HS-27A (cell line): ENCODE data around the gene PREX1.

Experiments
- DNase-seq: peaks from one replicate; pipeline ENCODE4 v3.0.0-alpha.2; 2012; ENCODE audit warnings: low read depth, missing footprints

Gene PREX1

GRCh38 chr20:48716541-48716940, 111.3 kb downstream of the PREX1 start:
- no peak for DNase-seq

- no peak for DNase-seq
Observed at GRCh38 chr20:48716086-48716485, 111.7 kb downstream of the PREX1 start.

- DNase-seq, result no peak
Observed at GRCh38 chr20:48714764-48715163, 113.0 kb downstream of the PREX1 start.

GRCh38 chr20:48711696-48712464, 115.9 kb downstream of the PREX1 start:
- DNase-seq, result no peak

- no peak for DNase-seq
Observed at GRCh38 chr20:48711044-48711428, 116.8 kb downstream of the PREX1 start.

GRCh38 chr20:48710341-48711043, 117.3 kb downstream of the PREX1 start:
- no peak for DNase-seq

- DNase-seq, result no peak
Observed at GRCh38 chr20:48709744-48710143, 118.1 kb downstream of the PREX1 start.

- no peak for DNase-seq
Observed at GRCh38 chr20:48709058-48709691, 118.6 kb downstream of the PREX1 start.

GRCh38 chr20:48708630-48709029, 119.2 kb downstream of the PREX1 start:
- no peak for DNase-seq

- no peak for DNase-seq
Observed at GRCh38 chr20:48708116-48708515, 119.7 kb downstream of the PREX1 start.

- no peak for DNase-seq
Observed at GRCh38 chr20:48706710-48707365, 121.0 kb downstream of the PREX1 start.

GRCh38 chr20:48706116-48706656, 121.6 kb downstream of the PREX1 start:
- DNase-seq, result no peak

- DNase-seq, result no peak
Observed at GRCh38 chr20:48705240-48706115, 122.3 kb downstream of the PREX1 start.

- no peak for DNase-seq
Observed at GRCh38 chr20:48704761-48705160, 123.0 kb downstream of the PREX1 start.

GRCh38 chr20:48703511-48704219, 124.1 kb downstream of the PREX1 start:
- no peak for DNase-seq

- DNase-seq, result no peak
Observed at GRCh38 chr20:48703107-48703506, 124.7 kb downstream of the PREX1 start.

- DNase-seq, result no peak
Observed at GRCh38 chr20:48702455-48702913, 125.3 kb downstream of the PREX1 start.

- no peak for DNase-seq
Observed at GRCh38 chr20:48701702-48702101, 126.1 kb downstream of the PREX1 start.

GRCh38 chr20:48698507-48699267, 129.1 kb downstream of the PREX1 start:
- DNase-seq, result no peak
